KMS-11 (cell line): ENCODE results near the gene ZNF800.

Source experiments
- H2AFZ ChIP-seq: fragments of 200-600 bp; sonication (generic); 2 replicates; pipeline ENCODE4 v1.6.1; 2016; ENCODE audit warnings: antibody characterized with exemption, mixed run types, low read depth
- H3K27ac ChIP-seq: fragments of 200-600 bp; sonication (generic); 2 replicates; pipeline ENCODE4 v1.6.1; 2016; ENCODE audit warnings: mild to moderate bottlenecking, mixed run types
- H3K27me3 ChIP-seq: fragments of 200-600 bp; sonication (generic); 2 replicates; pipeline ENCODE4 v1.6.1; 2017; ENCODE audit warnings: mild to moderate bottlenecking, low read depth, mixed run types, moderate library complexity; ENCODE audit not compliant: insufficient read depth
- H3K36me3 ChIP-seq: fragments of 200-600 bp; sonication (generic); 2 replicates; pipeline ENCODE4 v1.6.1; 2017; ENCODE audit warnings: mild to moderate bottlenecking, mixed run types; ENCODE audit not compliant: insufficient read depth
- H3K4me1 ChIP-seq: fragments of 200-600 bp; sonication (generic); 2 replicates; pipeline ENCODE4 v1.6.1; 2016; ENCODE audit warnings: mild to moderate bottlenecking, low read depth, mixed run types; ENCODE audit not compliant: poor library complexity, severe bottlenecking
- H3K4me2 ChIP-seq: fragments of 200-600 bp; sonication (generic); 2 replicates; pipeline ENCODE4 v1.7.0; 2016; ENCODE audit warnings: mild to moderate bottlenecking, mixed run types
- H3K4me3 ChIP-seq: fragments of 200-600 bp; sonication (generic); IDR thresholded peaks from 2 replicates; pipeline ENCODE4 v1.6.1; 2017; ENCODE audit warnings: low read depth, low read length, mixed read lengths; ENCODE audit not compliant: insufficient read depth
- H3K79me2 ChIP-seq: fragments of 200-600 bp; sonication (generic); 2 replicates; pipeline ENCODE4 v1.6.1; 2016; ENCODE audit warnings: low read depth, mixed run types; ENCODE audit not compliant: insufficient read depth
- H3K9ac ChIP-seq: fragments of 200-600 bp; sonication (generic); 2 replicates; pipeline ENCODE4 v1.6.1; 2016; ENCODE audit warnings: mild to moderate bottlenecking, mixed run types
- H4K20me1 ChIP-seq: fragments of 200-600 bp; sonication (generic); 2 replicates; pipeline ENCODE4 v1.6.1; 2016; ENCODE audit warnings: mild to moderate bottlenecking, mixed run types; ENCODE audit not compliant: insufficient read depth
- CTCF ChIP-seq: fragments of 200-600 bp; sonication (generic); conservative IDR thresholded peaks from 2 replicates; pipeline ENCODE4 v1.6.1; 2017; ENCODE audit warnings: low read depth, mild to moderate bottlenecking, antibody characterized with exemption, low read length, moderate library complexity, mixed read lengths

The ZNF800 gene

DNA sequence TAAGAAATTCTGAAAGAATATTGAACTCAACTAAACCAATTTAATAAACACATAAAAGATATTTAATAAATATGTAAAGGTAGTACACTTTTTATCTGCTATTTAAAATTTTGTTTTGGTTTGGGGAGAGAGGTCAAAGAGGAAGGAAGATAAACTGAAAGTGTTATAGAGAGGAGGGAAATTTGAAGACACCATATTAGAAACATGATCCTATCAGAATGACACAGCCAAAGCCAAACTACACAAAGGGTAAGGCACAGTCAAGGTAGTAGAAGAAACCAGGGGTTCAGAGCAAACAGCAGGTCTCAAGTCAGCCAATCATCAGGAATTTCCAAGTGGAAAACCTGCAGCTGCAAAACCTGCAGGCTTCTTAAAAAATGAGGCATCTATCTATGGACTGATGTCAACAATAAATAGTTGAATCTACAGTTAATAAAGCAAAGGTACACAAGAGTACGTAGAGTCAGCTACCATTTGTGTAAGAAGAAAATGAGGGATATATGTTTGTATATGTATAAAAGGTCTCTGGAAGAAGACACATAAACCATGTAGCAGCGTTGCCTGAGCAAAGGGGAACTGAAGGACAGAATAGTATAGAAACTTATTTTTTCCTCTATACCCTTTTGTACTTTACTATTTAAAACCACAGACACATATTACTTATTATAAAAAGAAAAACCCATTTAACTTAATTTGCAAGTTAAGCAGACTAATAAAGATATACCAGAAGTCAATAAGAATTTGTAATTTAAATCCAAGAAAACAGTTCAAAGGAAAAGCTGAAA, 10.0 kb downstream of the ZNF800 start:
- Histone ChIP-seq H3K9ac (no peak overlapping the region), H3K4me1 (peaks cover 18% of the 10 kb centered on the region), H3K36me3 (peaks cover 4% of the 10 kb centered on the region), H4K20me1 (peaks cover 3% of the 10 kb centered on the region; the same call in 1 of the 2 replicates), H3K4me3 (no peak overlapping the region), H2AFZ (no peak overlapping the region), H3K27me3 (no peaks in the 10 kb centered on the region), H3K4me2 (no peak overlapping the region), H3K79me2 (peaks cover 71% of the 10 kb centered on the region; the same call in 1 of the 2 replicates), H3K27ac (no peak overlapping the region)
- TF ChIP-seq CTCF: no peak

GRCh38 chr7:127380479-127380878, 12.0 kb downstream of the ZNF800 start:
- no peak overlapping the region for H3K9ac ChIP-seq
- no peaks in the 10 kb centered on the region for H3K27me3 ChIP-seq
- no peak overlapping the region for H3K4me3 ChIP-seq
- no peak overlapping the region for H3K4me2 ChIP-seq
- no peak overlapping the region for H3K27ac ChIP-seq
- H3K4me1 ChIP-seq: peaks cover 18% of the 10 kb centered on the region
- no peak overlapping the region for H2AFZ ChIP-seq
- H3K79me2 ChIP-seq: peaks cover 58% of the 10 kb centered on the region; the same call in 1 of the 2 replicates
- H4K20me1 ChIP-seq: no peaks in the 10 kb centered on the region
- no peaks in the 10 kb centered on the region; the same call in none of the 2 replicates for H3K36me3 ChIP-seq
- no peak for TF ChIP-seq CTCF

DNA sequence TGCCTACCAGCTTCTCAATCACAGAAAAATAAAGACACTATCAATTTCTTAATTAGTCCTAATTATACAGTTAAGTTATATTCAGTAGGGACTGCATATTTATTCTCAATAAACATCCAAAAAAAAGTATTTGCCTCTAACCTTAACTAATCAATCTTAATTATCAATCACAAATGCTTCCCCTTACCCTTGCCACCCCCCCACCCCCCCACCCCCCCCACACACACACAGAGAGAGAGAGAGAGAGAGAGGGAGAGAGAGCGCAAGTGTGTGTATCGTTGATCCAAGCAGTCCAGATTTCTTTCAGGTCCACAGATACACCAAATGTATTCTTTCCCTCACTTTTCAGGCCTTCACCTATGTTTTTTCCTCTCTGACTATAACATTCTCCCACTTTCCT, 12.9 kb downstream of the ZNF800 start:
- peaks cover 18% of the 10 kb centered on the region for H3K4me1 ChIP-seq
- no peaks in the 10 kb centered on the region for H3K27me3 ChIP-seq
- no peak overlapping the region for H3K9ac ChIP-seq
- H3K27ac ChIP-seq: no peak overlapping the region
- H2AFZ ChIP-seq: no peak overlapping the region
- no peak for TF ChIP-seq CTCF
- H4K20me1 ChIP-seq: no peaks in the 10 kb centered on the region
- H3K79me2 ChIP-seq: peaks cover 50% of the 10 kb centered on the region; the same call in 1 of the 2 replicates
- no peaks in the 10 kb centered on the region; the same call in none of the 2 replicates for H3K36me3 ChIP-seq
- H3K4me3 ChIP-seq: no peak overlapping the region
- no peak overlapping the region for H3K4me2 ChIP-seq

DNA sequence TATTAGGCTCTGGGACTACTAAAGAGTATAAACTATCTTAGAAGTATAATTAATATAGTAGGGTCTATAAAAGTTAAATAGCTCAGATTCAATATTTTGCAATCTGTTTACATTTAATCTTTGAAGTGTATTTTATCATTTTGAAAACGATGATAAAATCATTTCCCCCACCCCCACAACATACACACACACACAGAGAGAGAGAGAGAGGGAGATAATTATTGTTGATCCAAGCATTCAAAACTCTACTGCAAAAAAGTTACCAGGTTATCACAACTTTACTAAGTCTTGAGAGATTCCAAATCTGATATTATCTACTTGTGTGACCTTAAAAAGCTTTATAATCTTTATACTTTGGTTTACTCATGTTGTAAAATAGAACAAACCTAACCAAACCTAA, 14.0 kb downstream of the ZNF800 start:
- H2AFZ ChIP-seq: no peak overlapping the region
- H3K79me2 ChIP-seq: peaks cover 45% of the 10 kb centered on the region; the same call in 1 of the 2 replicates
- TF ChIP-seq CTCF: no peak
- no peak overlapping the region for H3K9ac ChIP-seq
- H3K27ac ChIP-seq: no peak overlapping the region
- no peaks in the 10 kb centered on the region; the same call in none of the 2 replicates for H3K36me3 ChIP-seq
- H3K27me3 ChIP-seq: no peaks in the 10 kb centered on the region
- no peak overlapping the region for H3K4me3 ChIP-seq
- H3K4me1 ChIP-seq: peaks cover 14% of the 10 kb centered on the region
- H3K4me2 ChIP-seq: no peak overlapping the region
- no peaks in the 10 kb centered on the region for H4K20me1 ChIP-seq
